NCI-H82 (cell line): ENCODE results near the gene BCL2L14.

Experiments used
- DNase-seq: peaks from one replicate; lab custom pipeline; 2025; lab: John Stamatoyannopoulos, UW

The BCL2L14 gene

GRCh38 chr12:12070674-12071656, at the start of gene BCL2L14:
Gene BCL2L14, plus strand, starts transcription at chr12:12070939. Its CDS starts 8,367 bp downstream, at chr12:12079306.
- no peak for DNase-seq

- no peak for DNase-seq
Measured at GRCh38 chr12:12022306-12022936, 48.3 kb upstream of the BCL2L14 start.

GRCh38 chr12:12023456-12023855, 47.3 kb upstream of the BCL2L14 start:
- DNase-seq, result no peak

- no peak for DNase-seq
Measured at GRCh38 chr12:12024911-12025682, 45.6 kb upstream of the BCL2L14 start.

GRCh38 chr12:12025799-12026386, 44.8 kb upstream of the BCL2L14 start:
- no peak for DNase-seq

GRCh38 chr12:12028668-12029402, 41.9 kb upstream of the BCL2L14 start:
- DNase-seq, result no peak

GRCh38 chr12:12029653-12030052, 41.1 kb upstream of the BCL2L14 start:
- DNase-seq, result no peak

GRCh38 chr12:12032260-12032791, 38.4 kb upstream of the BCL2L14 start:
- no peak for DNase-seq

GRCh38 chr12:12032851-12033797, 37.6 kb upstream of the BCL2L14 start:
- peak; percentile 84 for DNase-seq

- no peak for DNase-seq
Measured at GRCh38 chr12:12033824-12034223, 36.9 kb upstream of the BCL2L14 start.

GRCh38 chr12:12034344-12034743, 36.4 kb upstream of the BCL2L14 start:
- DNase-seq, result no peak

- no peak for DNase-seq
Measured at GRCh38 chr12:12035229-12035628, 35.5 kb upstream of the BCL2L14 start.

GRCh38 chr12:12036901-12037300, 33.8 kb upstream of the BCL2L14 start:
- no peak for DNase-seq

- no peak for DNase-seq
Measured at GRCh38 chr12:12039897-12040296, 30.8 kb upstream of the BCL2L14 start.

GRCh38 chr12:12046401-12046800, 24.3 kb upstream of the BCL2L14 start:
- DNase-seq, result no peak

GRCh38 chr12:12047682-12048081, 23.1 kb upstream of the BCL2L14 start:
- DNase-seq, result no peak

GRCh38 chr12:12048266-12048665, 22.5 kb upstream of the BCL2L14 start:
- no peak for DNase-seq

GRCh38 chr12:12048714-12049113, 22.0 kb upstream of the BCL2L14 start:
- no peak for DNase-seq

GRCh38 chr12:12051668-12052067, 19.1 kb upstream of the BCL2L14 start:
- DNase-seq, result no peak

GRCh38 chr12:12054993-12055392, 15.7 kb upstream of the BCL2L14 start:
- no peak for DNase-seq
